ENCODE data around the gene RAP2C.

GRCh38 chrX:132214518-132214917 is 4.7 kb downstream of the RAP2C start:
- TF ChIP-seq CTCF (IDR thresholded peaks at IDR 0.05): no peak
- no peak for TF ChIP-seq POLR2A (IDR thresholded peaks at IDR 0.05)

Measured in body of pancreas (tissue), 4 donors.